GM23248 (cell line): ENCODE results near the gene NHEJ1.

Source experiments
- EZH2 ChIP-seq: fragments of 200-600 bp; sonication (generic); IDR thresholded peaks from 2 replicates; pipeline ENCODE4 v1.6.1; 2018; ENCODE audit warnings: antibody characterized with exemption, mild to moderate bottlenecking; ENCODE audit not compliant: insufficient read depth, poor library complexity, severe bottlenecking
- EZH2phosphoT487 ChIP-seq: fragments of 200-600 bp; sonication (generic); IDR thresholded peaks from 2 replicates; pipeline ENCODE4 v1.6.1; 2018; ENCODE audit warnings: antibody characterized with exemption, moderate library complexity, mild to moderate bottlenecking, low read depth; ENCODE audit not compliant: insufficient read depth

DNA sequence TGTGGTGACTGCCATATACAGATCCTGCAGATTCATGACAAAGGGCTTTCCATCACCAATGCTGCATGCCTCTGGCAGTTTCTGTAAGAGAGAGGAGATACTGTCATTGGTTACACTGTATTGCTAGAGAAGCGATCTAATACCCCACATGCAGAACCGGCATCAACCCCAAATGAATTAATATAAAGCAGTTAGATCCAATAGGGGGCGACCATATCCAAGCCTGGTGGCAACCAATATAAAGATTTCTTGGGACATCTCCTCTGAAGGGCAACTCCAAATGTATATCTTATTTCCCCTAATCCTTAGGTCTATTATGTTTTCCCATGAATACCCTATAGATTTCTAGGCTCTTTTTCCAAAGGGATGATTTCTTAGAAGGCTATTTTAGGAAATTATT is 82.5 kb downstream of the NHEJ1 start:
- TF ChIP-seq EZH2 (no peak), EZH2phosphoT487 (no peak)
